NT2/D1 (cell line): ENCODE data around the gene PRICKLE2.

Experiments
- DNase-seq: peaks from one replicate; pipeline ENCODE4 v3.0.0-alpha.2; 2011; ENCODE audit warnings: low read depth, low spot score
- H3K27me3 ChIP-seq: 2 replicates; pipeline ENCODE4 v1.6.0; 2011; ENCODE audit warnings: mild to moderate bottlenecking; ENCODE audit not compliant: insufficient read length, insufficient read depth
- H3K36me3 ChIP-seq: 2 replicates; pipeline ENCODE4 v1.6.1; 2011; ENCODE audit warnings: mild to moderate bottlenecking, low read length, mixed read lengths; ENCODE audit not compliant: insufficient read depth, insufficient read length
- H3K4me1 ChIP-seq: 2 replicates; pipeline ENCODE4 v1.5.1; 2011; ENCODE audit not compliant: insufficient read depth, insufficient read length
- H3K4me3 ChIP-seq: 2 replicates; pipeline ENCODE4 v1.5.1; 2011; ENCODE audit warnings: low read depth; ENCODE audit not compliant: insufficient read length
- H3K9ac ChIP-seq: 2 replicates; pipeline ENCODE4 v1.6.0; 2011; ENCODE audit warnings: low read depth; ENCODE audit not compliant: insufficient read length
- H3K9me3 ChIP-seq: 2 replicates; pipeline ENCODE4 v1.5.1; 2011; ENCODE audit warnings: mild to moderate bottlenecking, low read length; ENCODE audit not compliant: insufficient read depth
- SUZ12 ChIP-seq: IDR thresholded peaks from 2 replicates; pipeline ENCODE4 v1.6.1; 2011; ENCODE audit not compliant: insufficient read length, insufficient read depth; ENCODE audit errors: extremely low read depth
- YY1 ChIP-seq: IDR thresholded peaks from 2 replicates; pipeline ENCODE4 v1.6.1; 2011; ENCODE audit not compliant: insufficient read length, insufficient read depth
- ZNF274 ChIP-seq: IDR thresholded peaks from 2 replicates; pipeline ENCODE4 v1.6.1; 2011; ENCODE audit warnings: mild to moderate bottlenecking, low read depth, low read length

The PRICKLE2 gene

GRCh38 chr3:64268926-64269325 lies 43.7 kb upstream of the PRICKLE2 start:
- no peaks in the 10 kb centered on the region for H3K27me3 ChIP-seq
- H3K9ac ChIP-seq: no peak overlapping the region
- TF ChIP-seq SUZ12 (no peak), YY1 (no peak), ZNF274 (no peak)

GRCh38 chr3:64267721-64268604 lies 42.7 kb upstream of the PRICKLE2 start:
- no peaks in the 10 kb centered on the region for H3K27me3 ChIP-seq
- H3K4me1 ChIP-seq: peaks cover 2% of the 10 kb centered on the region
- peak overlapping the region; percentile 53 for H3K9ac ChIP-seq
- peak overlapping the region; percentile 42 for H3K4me3 ChIP-seq
- peak; percentile 40 for DNase-seq
- TF ChIP-seq YY1: no peak
- 0 out of 2 replicates have a peak, but pooled peaks cover 8% of the 10 kb centered on the region for H3K9me3 ChIP-seq
- H3K36me3 ChIP-seq: peaks cover 8% of the 10 kb centered on the region

More at GRCh38 chr3:64268926-64269325, 43.7 kb upstream of the PRICKLE2 start:
- DNase-seq: no peak
- Histone ChIP-seq H3K9me3 (0 out of 2 replicates have a peak, but pooled peaks cover 8% of the 10 kb centered on the region), H3K4me1 (peaks cover 2% of the 10 kb centered on the region), H3K4me3 (no peak overlapping the region), H3K36me3 (no peaks in the 10 kb centered on the region)

GRCh38 chr3:64266983-64267382 lies 41.7 kb upstream of the PRICKLE2 start:
- H3K9me3 ChIP-seq: 0 out of 2 replicates have a peak, but pooled peaks cover 8% of the 10 kb centered on the region
- peak overlapping the region; percentile 42 for H3K4me3 ChIP-seq
- H3K4me1 ChIP-seq: peaks cover 2% of the 10 kb centered on the region
- no peaks in the 10 kb centered on the region for H3K27me3 ChIP-seq
- no peak overlapping the region for H3K9ac ChIP-seq
- H3K36me3 ChIP-seq: peaks cover 11% of the 10 kb centered on the region
- TF ChIP-seq ZNF274: no peak
- TF ChIP-seq YY1: no peak
- no peak for TF ChIP-seq SUZ12
- DNase-seq: no peak

- peak overlapping the region; percentile 42 for H3K4me3 ChIP-seq
- H3K27me3 ChIP-seq: no peaks in the 10 kb centered on the region
- no peak overlapping the region for H3K9ac ChIP-seq
- DNase-seq: no peak
- peaks cover 13% of the 10 kb centered on the region for H3K36me3 ChIP-seq
- H3K4me1 ChIP-seq: peaks cover 2% of the 10 kb centered on the region
- no peak for TF ChIP-seq ZNF274
- TF ChIP-seq SUZ12: no peak
- no peak for TF ChIP-seq YY1
- H3K9me3 ChIP-seq: 0 out of 2 replicates have a peak, but pooled peaks cover 8% of the 10 kb centered on the region
Observed at GRCh38 chr3:64266065-64266931, 41.0 kb upstream of the PRICKLE2 start.

GRCh38 chr3:64265646-64266045 lies 40.4 kb upstream of the PRICKLE2 start:
- Histone ChIP-seq H3K27me3 (no peaks in the 10 kb centered on the region), H3K36me3 (peaks cover 13% of the 10 kb centered on the region), H3K4me3 (no peak overlapping the region), H3K4me1 (peaks cover 2% of the 10 kb centered on the region), H3K9me3 (0 out of 2 replicates have a peak, but pooled peaks cover 3% of the 10 kb centered on the region), H3K9ac (no peak overlapping the region)
- DNase-seq: no peak
- no peak for TF ChIP-seq ZNF274
- TF ChIP-seq YY1: no peak
- TF ChIP-seq SUZ12: no peak

- Histone ChIP-seq H3K4me1 (peaks cover 2% of the 10 kb centered on the region), H3K27me3 (no peaks in the 10 kb centered on the region), H3K36me3 (peaks cover 13% of the 10 kb centered on the region), H3K9ac (no peak overlapping the region), H3K9me3 (no peaks in the 10 kb centered on the region), H3K4me3 (no peak overlapping the region)
- no peak for TF ChIP-seq YY1
- no peak for TF ChIP-seq SUZ12
- TF ChIP-seq ZNF274: no peak
- no peak for DNase-seq
Observed at GRCh38 chr3:64264501-64265109, 39.3 kb upstream of the PRICKLE2 start.

- Histone ChIP-seq H3K4me3 (no peak overlapping the region), H3K27me3 (no peaks in the 10 kb centered on the region), H3K9me3 (no peaks in the 10 kb centered on the region), H3K4me1 (no peaks in the 10 kb centered on the region), H3K9ac (no peak overlapping the region), H3K36me3 (peaks cover 13% of the 10 kb centered on the region)
- DNase-seq: no peak
- TF ChIP-seq YY1: no peak
- TF ChIP-seq ZNF274: no peak
- TF ChIP-seq SUZ12: no peak
Observed at GRCh38 chr3:64262574-64263114, 37.4 kb upstream of the PRICKLE2 start.
